H1 (cell line): ENCODE results near the gene SENP7. TPM values are rescaled to one million over a fixed set of nuclear protein-coding genes. Genes with fewer than 3 reads are reported as not detected.

ENCODE experiments used
- CTCF ChIA-PET: fragments of 300-600 bp; sonication (Branson Sonifier 250); formaldehyde crosslinking; loops from one replicate; lab custom pipeline; 2021; ENCODE audit not compliant: partially characterized antibody; lab: Charles Lee
- POLR2A ChIA-PET: fragments of 300-600 bp; sonication (Branson Sonifier 250); formaldehyde crosslinking; loops from one replicate; lab custom pipeline; 2021; ENCODE audit warnings: inconsistent platforms; ENCODE audit not compliant: partially characterized antibody; lab: Charles Lee
- DNase-seq, 2 experiments: peaks; one replicate each; pipeline versions ENCODE4 v3.0.0 to v3.0.0-alpha.2; 2010 to 2022; ENCODE audit warnings: low spot score in 2 of 2, low read depth in 1 of 2, mixed read lengths in 1 of 2
- FAIRE-seq: peaks from 2 replicates; lab custom pipeline; 2011; peaks lifted over from hg19 to GRCh38; lab: Jason Lieb, UNC
- H2AFZ ChIP-seq: 2 replicates; pipeline ENCODE4 v1.8.1; 2012; ENCODE audit warnings: low read length, inconsistent platforms
- H2AK5ac ChIP-seq: 2 replicates; pipeline ENCODE4 v1.6.1; 2013; ENCODE audit warnings: low read depth, low read length
- H2BK120ac ChIP-seq: replicated peaks from 2 replicates; pipeline ENCODE3; 2013; ENCODE audit warnings: low read depth, low read length, inconsistent platforms
- H2BK12ac ChIP-seq: 2 replicates; pipeline ENCODE4 v1.6.1; 2013; ENCODE audit warnings: low read depth, low read length
- H2BK15ac ChIP-seq: 2 replicates; pipeline ENCODE4 v1.6.1; 2013; ENCODE audit warnings: low read length
- H2BK20ac ChIP-seq: 2 replicates; pipeline ENCODE4 v1.6.1; 2013; ENCODE audit warnings: low read length
- H2BK5ac ChIP-seq: 2 replicates; pipeline ENCODE4 v1.6.1; 2013; ENCODE audit warnings: low read depth, low read length
- H3K14ac ChIP-seq: 2 replicates; pipeline ENCODE4 v1.6.1; 2013; ENCODE audit warnings: inconsistent platforms; ENCODE audit not compliant: insufficient read length
- H3K18ac ChIP-seq: 2 replicates; pipeline ENCODE4 v1.6.1; 2013; ENCODE audit warnings: low read length; ENCODE audit errors: extremely low read depth
- H3K23ac ChIP-seq: 2 replicates; pipeline ENCODE4 v1.6.1; 2013; ENCODE audit warnings: inconsistent platforms; ENCODE audit not compliant: insufficient read length
- H3K23me2 ChIP-seq: 2 replicates; pipeline ENCODE4 v1.6.1; 2013; ENCODE audit warnings: low read depth, low read length
- H3K27ac ChIP-seq: 2 replicates; pipeline ENCODE4 v1.6.1; 2011; ENCODE audit warnings: low read depth, low read length, inconsistent platforms
- H3K27me3 ChIP-seq, 4 experiments: replicated peaks in 1 of 4; 1 replicate in 1 of 4; 2 replicates in 3 of 4; pipeline versions ENCODE4 v1.6.1 to v1.8.1; 2011 to 2013; ENCODE audit warnings: low read length in 3 of 4, mild to moderate bottlenecking in 3 of 4, inconsistent platforms in 2 of 4, mixed read lengths in 2 of 4, moderate library complexity in 1 of 4; ENCODE audit not compliant: control insufficient read depth in 3 of 4, insufficient read depth in 3 of 4; ENCODE audit errors: extremely low read depth in 1 of 4
- H3K36me3 ChIP-seq, 4 experiments: 2 replicates each; pipeline versions ENCODE4 v1.6.1 to v1.8.1; 2011 to 2013; ENCODE audit warnings: mild to moderate bottlenecking in 4 of 4, low read length in 3 of 4, moderate library complexity in 2 of 4, control low read depth in 1 of 4, inconsistent platforms in 1 of 4; ENCODE audit not compliant: insufficient read depth in 4 of 4, control insufficient read depth in 2 of 4
- H3K4ac ChIP-seq: replicated peaks from 2 replicates; pipeline ENCODE3; 2013; ENCODE audit warnings: low read length, low read depth, mixed read lengths, inconsistent platforms; ENCODE audit not compliant: insufficient read length
- H3K4me1 ChIP-seq, 4 experiments: replicated peaks in 1 of 4; 1 replicate in 1 of 4; 2 replicates in 3 of 4; pipeline versions ENCODE4 v1.6.1 to v1.8.1; 2011 to 2013; ENCODE audit warnings: low read length in 3 of 4, inconsistent platforms in 2 of 4, mixed read lengths in 1 of 4; ENCODE audit not compliant: insufficient read depth in 4 of 4, control insufficient read depth in 3 of 4
- H3K4me2 ChIP-seq, 2 experiments: 2 replicates each; pipeline versions ENCODE4 v1.6.1 to v1.8.1; 2011 to 2013; ENCODE audit warnings: low read depth in 2 of 2, low read length in 2 of 2, control low read depth in 1 of 2, inconsistent platforms in 1 of 2, mild to moderate bottlenecking in 1 of 2; ENCODE audit not compliant: insufficient read depth in 1 of 2
- H3K4me3 ChIP-seq, 4 experiments: fragments of 200-600, 300-600 bp in 1 of 4; sonication (generic), shearing (Covaris generic), sonication (Bioruptor Twin) in 1 of 4; 2 replicates each; pipeline versions ENCODE4 v1.5.1 to v1.8.1; 2011 to 2016; ENCODE audit warnings: low read length in 4 of 4, low read depth in 3 of 4, control low read depth in 2 of 4, inconsistent platforms in 2 of 4, mild to moderate bottlenecking in 2 of 4, mixed read lengths in 1 of 4, moderate library complexity in 1 of 4; ENCODE audit not compliant: insufficient read depth in 2 of 4; ENCODE audit errors: extremely low read depth in 1 of 4
- H3K56ac ChIP-seq: replicated peaks from 2 replicates; pipeline ENCODE3; 2013; ENCODE audit warnings: low read depth, mild to moderate bottlenecking, mixed read lengths, low read length, inconsistent platforms; ENCODE audit not compliant: insufficient read length
- H3K79me1 ChIP-seq: 2 replicates; pipeline ENCODE4 v1.6.1; 2013; ENCODE audit warnings: low read depth, low read length, control low read depth
- H3K79me2 ChIP-seq, 2 experiments: 2 replicates each; pipeline versions ENCODE4 v1.6.1 to v1.8.1; 2012 to 2013; ENCODE audit warnings: low read length in 2 of 2, mild to moderate bottlenecking in 2 of 2, inconsistent platforms in 1 of 2; ENCODE audit not compliant: insufficient read depth in 2 of 2, control insufficient read depth in 1 of 2
- H3K9ac ChIP-seq, 4 experiments: replicated peaks in 1 of 4; 1 replicate in 1 of 4; 2 replicates in 3 of 4; pipeline versions ENCODE4 v1.6.1 to v1.8.1; 2011 to 2013; ENCODE audit warnings: low read depth in 3 of 4, low read length in 3 of 4, control low read depth in 2 of 4, mild to moderate bottlenecking in 2 of 4, moderate library complexity in 2 of 4, inconsistent platforms in 1 of 4; ENCODE audit errors: extremely low read depth in 1 of 4
- H3K9me3 ChIP-seq, 2 experiments: 2 replicates each; pipeline versions ENCODE4 v1.6.1 to v1.8.1; 2012 to 2013; ENCODE audit warnings: mild to moderate bottlenecking in 2 of 2, moderate library complexity in 2 of 2, control low read depth in 1 of 2, inconsistent platforms in 1 of 2, low read depth in 1 of 2, low read length in 1 of 2, mixed read lengths in 1 of 2; ENCODE audit not compliant: insufficient read depth in 2 of 2
- H4K20me1 ChIP-seq, 2 experiments: replicated peaks in 1 of 2; 2 replicates each; pipeline versions ENCODE3 to v1.8.1; 2011 to 2013; ENCODE audit warnings: inconsistent platforms in 2 of 2, low read length in 2 of 2, mild to moderate bottlenecking in 1 of 2; ENCODE audit not compliant: insufficient read depth in 2 of 2, control insufficient read depth in 1 of 2
- H4K5ac ChIP-seq: 2 replicates; pipeline ENCODE4 v1.6.1; 2013; ENCODE audit warnings: low read length, low read depth, mixed read lengths, inconsistent platforms; ENCODE audit not compliant: insufficient read length
- H4K8ac ChIP-seq: 2 replicates; pipeline ENCODE4 v1.8.0; 2013; ENCODE audit warnings: mild to moderate bottlenecking, moderate library complexity, low read length, inconsistent platforms; ENCODE audit not compliant: insufficient read depth; ENCODE audit errors: extremely low read depth
- H4K91ac ChIP-seq: replicated peaks from 2 replicates; pipeline ENCODE3; 2013; ENCODE audit warnings: low read length, mixed read lengths, inconsistent platforms; ENCODE audit not compliant: insufficient read length
- BCL11A ChIP-seq, 2 experiments: IDR thresholded peaks; one replicate each; pipeline ENCODE4 v1.6.1; 2011; ENCODE audit warnings: low read depth in 2 of 2, low read length in 2 of 2, mild to moderate bottlenecking in 2 of 2
- CBX5 ChIP-seq: fragments of 300-800, 300-1000 bp; sonication (generic); IDR thresholded peaks from 2 replicates; pipeline ENCODE4 v1.7.1; 2016; ENCODE audit warnings: antibody characterized with exemption, low read length, low read depth
- EGR1 ChIP-seq: IDR thresholded peaks from 2 replicates; pipeline ENCODE4 v1.6.1; 2011; ENCODE audit warnings: low read depth, low read length, borderline replicate concordance
- GABPA ChIP-seq: IDR thresholded peaks from 2 replicates; pipeline ENCODE4 v1.6.1; 2011; ENCODE audit warnings: mild to moderate bottlenecking, low read length, moderate library complexity, borderline replicate concordance; ENCODE audit not compliant: insufficient read depth
- HDAC6 ChIP-seq: IDR thresholded peaks from one replicate; pipeline ENCODE4 v1.7.1; 2012; ENCODE audit warnings: low read depth, mild to moderate bottlenecking, inconsistent platforms, low read length, moderate library complexity
- KDM1A ChIP-seq: fragments of 200-600, 300-600 bp; sonication (generic); IDR thresholded peaks from 2 replicates; pipeline ENCODE4 v1.7.1; 2016; ENCODE audit warnings: mild to moderate bottlenecking, low read length, borderline replicate concordance
- KDM4A ChIP-seq: IDR thresholded peaks from one replicate; pipeline ENCODE4 v1.7.1; 2012; ENCODE audit warnings: low read depth, mild to moderate bottlenecking, moderate library complexity, low read length, inconsistent platforms; ENCODE audit not compliant: severe bottlenecking
- NANOG ChIP-seq: IDR thresholded peaks from 2 replicates; pipeline ENCODE4 v1.6.1; 2011; ENCODE audit warnings: low read length, low read depth, mild to moderate bottlenecking, inconsistent platforms; ENCODE audit not compliant: insufficient read depth, poor library complexity, severe bottlenecking
- NRF1 ChIP-seq: IDR thresholded peaks from 2 replicates; pipeline ENCODE4 v1.6.1; 2011; ENCODE audit warnings: mild to moderate bottlenecking, low read depth, low read length, improper control_type of control experiment
- POLR2A ChIP-seq, 2 experiments: IDR thresholded peaks; 1 replicate in 1 of 2; 2 replicates in 1 of 2; pipeline ENCODE4 v1.6.1; 2011; ENCODE audit warnings: low read depth in 2 of 2, low read length in 2 of 2, mild to moderate bottlenecking in 2 of 2; ENCODE audit errors: control extremely low read depth in 1 of 2
- RBBP5 ChIP-seq: IDR thresholded peaks from 2 replicates; pipeline ENCODE4 v1.7.1; 2012; ENCODE audit warnings: low read depth, mild to moderate bottlenecking, inconsistent platforms, low read length, moderate library complexity, borderline replicate concordance
- RXRA ChIP-seq: IDR thresholded peaks from 2 replicates; pipeline ENCODE4 v1.6.1; 2011; ENCODE audit warnings: low read depth, mild to moderate bottlenecking, low read length, moderate library complexity; ENCODE audit not compliant: insufficient read depth
- TAF7 ChIP-seq: optimal IDR thresholded peaks from 2 replicates; pipeline ENCODE3; 2011; ENCODE audit warnings: low read depth, mild to moderate bottlenecking, inconsistent platforms, low read length, moderate library complexity, borderline replicate concordance
- TBP ChIP-seq: IDR thresholded peaks from 2 replicates; pipeline ENCODE4 v1.6.1; 2011; ENCODE audit warnings: low read depth, low read length, improper control_type of control experiment
- WGBS, 2 experiments: shearing (Covaris generic) in 1 of 2; methylation state at CpG; one replicate each; pipeline versions ENCODE4 v1.1.6 to v1.1.7; 2013 to 2015; ENCODE audit warnings: low lambda C conversion rate in 2 of 2, mixed read lengths in 2 of 2, inconsistent platforms in 1 of 2, low coverage in 1 of 2, missing lambda C conversion rate in 1 of 2; ENCODE audit not compliant: insufficient replicate concordance in 2 of 2, insufficient coverage in 1 of 2, insufficient read length in 1 of 2; ENCODE audit errors: extremely low coverage in 1 of 2, missing lambda C conversion rate in 1 of 2; 5-methylcytosine and 5-hydroxymethylcytosine counted together
- polyA plus RNA-seq, 7 experiments: library from polyadenylated mRNA; depleted of rRNA in 3 of 7; stranded (reverse) in 5 of 7; unstranded in 2 of 7; fragments of >200 nt in 5 of 7; fragments of 200-250 nt in 2 of 7; gene quantifications; 1 replicate in 5 of 7; 2 replicates in 1 of 7; 4 replicates in 1 of 7; pipeline versions ENCODE4 v1.2.1 to v1.2.3, GENCODE V29; 2011 to 2013; ENCODE audit warnings: missing spikeins in 2 of 7, mixed read lengths in 2 of 7
- total RNA-seq: library from RNA; stranded (reverse); fragmentation: NEBNext Ultra II Directional; extraction: Animal tissue kit (Norgen Biotek cat#: 25700); gene quantifications from 2 replicates; pipeline ENCODE4 v1.2.1, GENCODE V29; 2021

The SENP7 gene
- total and polyA plus RNA-seq, 2 of the 8 experiments (the other 6 are each of a cell fraction or from before 2014, with no cell fraction given), result 2.8 to 7.8 TPM

DNA sequence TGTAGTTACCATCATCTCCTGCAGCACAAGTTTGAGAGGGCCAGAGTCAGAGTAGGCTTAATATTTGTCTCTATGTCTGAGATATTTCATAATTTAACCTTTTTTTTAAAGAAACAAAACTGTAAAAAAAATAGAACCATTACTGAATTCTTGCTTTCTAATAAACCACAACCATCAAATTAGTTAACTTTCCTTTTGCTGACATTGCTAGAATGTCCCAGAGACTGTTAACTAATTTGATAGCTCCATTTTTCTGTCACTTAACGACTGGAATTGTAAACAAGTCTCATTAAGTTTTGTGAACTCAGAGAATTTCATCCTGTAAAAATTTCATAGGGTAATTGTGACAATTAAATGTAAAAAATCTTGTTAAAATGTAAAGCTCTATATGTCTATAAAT lies 228.3 kb downstream of the SENP7 start:
- Histone ChIP-seq H3K27me3 (no peaks in the 10 kb centered on the region), H3K23me2 (no peaks in the 10 kb centered on the region), H3K27ac (no peak overlapping the region), H4K91ac (no peak overlapping the region), H3K4ac (no peak overlapping the region), H2BK12ac (no peak overlapping the region), H3K14ac (no peak overlapping the region), H4K5ac (no peak overlapping the region), H2AK5ac (no peak overlapping the region), H2BK15ac (no peak overlapping the region), H2AFZ (no peak overlapping the region), H3K79me2 (no peaks in the 10 kb centered on the region), H2BK20ac (no peak overlapping the region), H3K23ac (no peak overlapping the region), H4K20me1 (no peaks in the 10 kb centered on the region), H3K56ac (no peak overlapping the region), H3K9me3 (no peaks in the 10 kb centered on the region), H2BK120ac (no peak overlapping the region), H2BK5ac (no peak overlapping the region), H4K8ac (no peak overlapping the region), H3K4me3 (no peak overlapping the region), H3K9ac (no peak overlapping the region), H3K36me3 (no peaks in the 10 kb centered on the region), H3K4me2 (no peak overlapping the region), H3K4me1 (no peaks in the 10 kb centered on the region), H3K18ac (no peak overlapping the region), H3K79me1 (no peaks in the 10 kb centered on the region)
- CTCF ChIA-PET, result no interaction called here
- DNase-seq (no peak), FAIRE-seq (no peak)
- WGBS, 2 experiments, result 75% methylated on average over 1 of the region's 1 CpG; no CpG with 5 or more reads in 1 of the 2 experiments
- POLR2A ChIA-PET, result no interaction called here
- no peak for TF ChIP-seq NANOG
- TF ChIP-seq POLR2A (IDR thresholded peaks at IDR 0.05; ENCODE audit: control extremely low read depth in 1 of 2, low read depth in 2 of 2, low read length in 2 of 2), result no peak
- no peak for TF ChIP-seq BCL11A (IDR thresholded peaks at IDR 0.05; ENCODE audit: low read depth in 2 of 2, low read length in 2 of 2)
- no peak for TF ChIP-seq RXRA
- no peak for TF ChIP-seq KDM1A
- no peak for TF ChIP-seq TAF7
- no peak for TF ChIP-seq EGR1
- no peak for TF ChIP-seq GABPA
- no peak for TF ChIP-seq RBBP5
- no peak for TF ChIP-seq HDAC6
- TF ChIP-seq TBP, result no peak
- TF ChIP-seq NRF1, result no peak
- TF ChIP-seq KDM4A, result no peak
- no peak for TF ChIP-seq CBX5
